Measurements from ENCODE around the gene C2orf78. TPM values are rescaled to one million over a fixed set of nuclear protein-coding genes. Genes with fewer than 3 reads are reported as not detected.
A peak's percentile ranks its signal among the peaks of the same experiment; 100 is the strongest.

Gene C2orf78
- total RNA-seq, 1 experiment from 2014 or later, result not detected

DNA sequence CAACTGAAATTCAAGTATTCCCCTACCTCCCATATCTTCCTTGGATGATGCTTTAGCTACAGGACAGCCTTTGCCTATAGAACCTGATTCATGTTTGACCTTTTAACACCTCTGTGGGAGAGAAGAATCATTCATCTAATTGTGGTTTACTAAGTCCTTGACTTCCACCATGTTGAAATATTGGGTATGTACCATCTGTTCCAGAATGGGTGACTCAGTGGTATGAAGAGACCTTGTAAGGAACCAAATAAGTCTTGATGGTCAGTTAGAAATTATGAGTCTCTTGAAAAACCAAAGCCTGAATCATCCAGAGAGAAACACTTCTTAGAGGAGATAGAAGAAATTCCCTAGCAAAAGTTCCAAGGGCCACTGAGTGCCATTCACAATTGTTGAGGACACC is 72.2 kb downstream of the C2orf78 start:
- no peaks in the 10 kb centered on the region for H3K9me3 ChIP-seq (ENCODE audit: low read depth, low read length, poor library complexity, severe bottlenecking)
- TF ChIP-seq, protein P1, sequence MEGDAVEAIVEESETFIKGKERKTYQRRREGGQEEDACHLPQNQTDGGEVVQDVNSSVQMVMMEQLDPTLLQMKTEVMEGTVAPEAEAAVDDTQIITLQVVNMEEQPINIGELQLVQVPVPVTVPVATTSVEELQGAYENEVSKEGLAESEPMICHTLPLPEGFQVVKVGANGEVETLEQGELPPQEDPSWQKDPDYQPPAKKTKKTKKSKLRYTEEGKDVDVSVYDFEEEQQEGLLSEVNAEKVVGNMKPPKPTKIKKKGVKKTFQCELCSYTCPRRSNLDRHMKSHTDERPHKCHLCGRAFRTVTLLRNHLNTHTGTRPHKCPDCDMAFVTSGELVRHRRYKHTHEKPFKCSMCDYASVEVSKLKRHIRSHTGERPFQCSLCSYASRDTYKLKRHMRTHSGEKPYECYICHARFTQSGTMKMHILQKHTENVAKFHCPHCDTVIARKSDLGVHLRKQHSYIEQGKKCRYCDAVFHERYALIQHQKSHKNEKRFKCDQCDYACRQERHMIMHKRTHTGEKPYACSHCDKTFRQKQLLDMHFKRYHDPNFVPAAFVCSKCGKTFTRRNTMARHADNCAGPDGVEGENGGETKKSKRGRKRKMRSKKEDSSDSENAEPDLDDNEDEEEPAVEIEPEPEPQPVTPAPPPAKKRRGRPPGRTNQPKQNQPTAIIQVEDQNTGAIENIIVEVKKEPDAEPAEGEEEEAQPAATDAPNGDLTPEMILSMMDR (conservative IDR thresholded peaks at IDR 0.05; ENCODE audit: low read depth, low read length), result no peak
- no peak for TF ChIP-seq EZH2 (IDR thresholded peaks at IDR 0.05; ENCODE audit: borderline replicate concordance, low read depth, low read length, poor library complexity, severe bottlenecking)
- ChIA-PET POLR2A (ENCODE audit: low non-redundant PET) (no interaction called here), CTCF (no interaction called here)
- no peaks in the 10 kb centered on the region for H3K4me1 ChIP-seq (ENCODE audit: insufficient read depth, low read length, poor library complexity, severe bottlenecking)
- H3K27me3 ChIP-seq (replicated peaks; ENCODE audit: insufficient read depth, low read depth, low read length, poor library complexity), result no peaks in the 10 kb centered on the region
- no peak for DNase-seq (ENCODE audit: low spot score)
- intact Hi-C loops (cut with micrococcal nuclease; ENCODE audit: unreplicated experiment), result no loop called here
- H3K4me3 ChIP-seq (ENCODE audit: low read depth, low read length, poor library complexity, severe bottlenecking), result no peak overlapping the region
- BruUV-seq (replicated peaks), result no TSS peak
- no peak overlapping the region for H3K27ac ChIP-seq (ENCODE audit: low read depth, low read length, poor library complexity, severe bottlenecking)
- peaks cover 48% of the 10 kb centered on the region for H3K36me3 ChIP-seq (ENCODE audit: insufficient read depth, low read length, poor library complexity, severe bottlenecking)

DNA sequence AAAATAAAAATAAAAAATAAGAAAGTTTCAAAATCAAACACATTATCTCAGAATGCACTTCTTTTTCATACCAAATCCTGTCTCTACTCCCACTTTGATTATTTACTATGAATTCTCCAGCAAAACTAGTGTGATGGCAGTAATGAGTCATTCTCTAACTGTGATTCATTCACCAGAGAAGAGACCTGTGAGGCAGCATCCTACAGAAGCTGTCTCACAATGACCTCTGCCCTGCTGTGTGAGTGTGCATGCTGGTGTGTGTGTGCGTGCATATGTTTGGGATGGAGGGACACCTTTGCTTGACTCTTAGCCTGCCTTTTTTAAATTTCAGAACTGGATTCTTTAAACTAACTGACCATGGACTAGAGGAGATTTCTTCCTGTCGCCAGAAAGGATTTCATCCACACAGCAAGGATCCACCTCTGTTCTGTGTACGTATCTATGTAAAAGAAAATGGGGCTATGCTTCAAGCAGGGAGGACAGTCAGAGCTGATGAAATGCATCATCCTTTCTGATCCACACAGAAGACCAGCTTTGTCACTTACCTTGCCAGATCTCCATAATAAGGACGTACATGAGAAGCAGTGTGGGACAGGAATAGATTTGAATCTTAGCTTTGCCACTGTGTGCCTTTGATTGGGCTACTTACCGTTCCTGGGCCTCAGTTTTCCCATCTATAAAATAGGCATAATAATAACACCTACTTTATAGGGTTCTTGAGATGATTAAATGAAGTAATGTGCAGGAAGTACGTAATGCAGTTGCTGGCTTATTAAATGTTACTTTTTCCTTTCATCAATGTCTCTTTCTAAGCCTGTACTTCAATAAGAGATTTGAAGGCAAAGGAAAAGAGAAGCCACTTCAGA is 76.0 kb downstream of the C2orf78 start:
- intact Hi-C loops (cut with micrococcal nuclease; ENCODE audit: unreplicated experiment), result no loop called here
- H3K9me3 ChIP-seq (ENCODE audit: low read depth, low read length, poor library complexity, severe bottlenecking), result no peaks in the 10 kb centered on the region
- H3K4me1 ChIP-seq (ENCODE audit: insufficient read depth, low read length, poor library complexity, severe bottlenecking), result no peaks in the 10 kb centered on the region
- peak; percentile 13 for DNase-seq (ENCODE audit: low spot score)
- ChIA-PET CTCF (no interaction called here), POLR2A (ENCODE audit: low non-redundant PET) (no interaction called here)
- TF ChIP-seq, protein P1 (conservative IDR thresholded peaks at IDR 0.05; ENCODE audit: low read depth, low read length), result no peak
- no peak for TF ChIP-seq EZH2 (IDR thresholded peaks at IDR 0.05; ENCODE audit: borderline replicate concordance, low read depth, low read length, poor library complexity, severe bottlenecking)
- no TSS peak for BruUV-seq (replicated peaks)
- H3K27me3 ChIP-seq (replicated peaks; ENCODE audit: insufficient read depth, low read depth, low read length, poor library complexity), result no peaks in the 10 kb centered on the region
- H3K27ac ChIP-seq (ENCODE audit: low read depth, low read length, poor library complexity, severe bottlenecking), result no peak overlapping the region
- no peak overlapping the region for H3K4me3 ChIP-seq (ENCODE audit: low read depth, low read length, poor library complexity, severe bottlenecking)
- H3K36me3 ChIP-seq (ENCODE audit: insufficient read depth, low read length, poor library complexity, severe bottlenecking), result peaks cover 47% of the 10 kb centered on the region

DNA sequence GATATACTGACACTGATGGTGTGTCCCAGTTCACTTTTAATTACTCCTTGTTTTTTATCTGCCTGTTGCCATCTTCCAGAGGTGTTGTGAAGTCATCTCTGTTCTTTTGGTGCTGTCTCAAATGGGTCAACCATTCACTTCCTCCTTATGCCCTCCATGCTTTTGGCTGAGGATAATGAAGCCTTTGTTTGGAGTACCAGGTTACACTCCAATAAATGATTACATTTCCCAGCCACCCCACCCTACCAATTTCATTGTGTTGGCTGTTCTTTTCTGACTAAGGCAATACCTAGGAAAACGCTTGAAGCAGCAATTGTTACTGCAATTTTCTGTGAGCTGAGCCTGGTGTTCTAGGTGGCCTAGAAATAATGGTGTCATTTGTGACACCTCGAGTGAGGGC is 79.0 kb downstream of the C2orf78 start:
- ChIA-PET POLR2A (ENCODE audit: low non-redundant PET) (no interaction called here), CTCF (no interaction called here)
- Histone ChIP-seq H3K9me3 (ENCODE audit: low read depth, low read length, poor library complexity, severe bottlenecking) (no peaks in the 10 kb centered on the region), H3K4me1 (ENCODE audit: insufficient read depth, low read length, poor library complexity, severe bottlenecking) (no peaks in the 10 kb centered on the region), H3K27ac (ENCODE audit: low read depth, low read length, poor library complexity, severe bottlenecking) (no peak overlapping the region), H3K27me3 (replicated peaks; ENCODE audit: insufficient read depth, low read depth, low read length, poor library complexity) (no peaks in the 10 kb centered on the region), H3K4me3 (ENCODE audit: low read depth, low read length, poor library complexity, severe bottlenecking) (no peak overlapping the region), H3K36me3 (ENCODE audit: insufficient read depth, low read length, poor library complexity, severe bottlenecking) (peaks cover 48% of the 10 kb centered on the region)
- TF ChIP-seq, protein P1 (conservative IDR thresholded peaks at IDR 0.05; ENCODE audit: low read depth, low read length), result no peak
- TF ChIP-seq EZH2 (IDR thresholded peaks at IDR 0.05; ENCODE audit: borderline replicate concordance, low read depth, low read length, poor library complexity, severe bottlenecking), result no peak
- intact Hi-C loops (cut with micrococcal nuclease; ENCODE audit: unreplicated experiment), result no loop called here
- no TSS peak for BruUV-seq (replicated peaks)
- no peak for DNase-seq (ENCODE audit: low spot score)

Other genes with a start within 250 kb of the C2orf78 start
- not detected in 2 replicates for gene NAT8, start 141.8 kb upstream of the C2orf78 start, total RNA-seq (2021)
- 57.3 and 57.5 TPM in 2 replicates for gene TPRKB, start 46.8 kb upstream of the C2orf78 start, total RNA-seq (2021)
- 17.7 and 19.9 TPM in 2 replicates for gene DUSP11, start 4.1 kb upstream of the C2orf78 start, total RNA-seq (2021)
- 66.3 and 67.1 TPM in 2 replicates for gene STAMBP, start 44.8 kb downstream of the C2orf78 start, total RNA-seq (2021)
- gene ACTG2, start 108.8 kb downstream of the C2orf78 start, total RNA-seq (2021), result 0.59 and 2.7 TPM in 2 replicates
- 106 and 107 TPM in 2 replicates for gene DGUOK, start 142.7 kb downstream of the C2orf78 start, total RNA-seq (2021)
- 26.3 and 28.7 TPM in 2 replicates for gene TET3, start 200.7 kb downstream of the C2orf78 start, total RNA-seq (2021)

Measured in A673 (cell line).